ENCODE data around the gene ADGRV1.
"Not testable (repeated sequence)": the region's sequence is repeated elsewhere in the genome, so short reads cannot be mapped to it uniquely, and the experiment has no call there.

Gene ADGRV1

GRCh38 chr5:90602681-90603080 is 44.1 kb downstream of the ADGRV1 start:
- DNase-seq = no peak

GRCh38 chr5:90606539-90606938 is 47.9 kb downstream of the ADGRV1 start:
- no peak for DNase-seq

- DNase-seq = no peak
Measured at GRCh38 chr5:90612919-90613318, 54.3 kb downstream of the ADGRV1 start.

DNA sequence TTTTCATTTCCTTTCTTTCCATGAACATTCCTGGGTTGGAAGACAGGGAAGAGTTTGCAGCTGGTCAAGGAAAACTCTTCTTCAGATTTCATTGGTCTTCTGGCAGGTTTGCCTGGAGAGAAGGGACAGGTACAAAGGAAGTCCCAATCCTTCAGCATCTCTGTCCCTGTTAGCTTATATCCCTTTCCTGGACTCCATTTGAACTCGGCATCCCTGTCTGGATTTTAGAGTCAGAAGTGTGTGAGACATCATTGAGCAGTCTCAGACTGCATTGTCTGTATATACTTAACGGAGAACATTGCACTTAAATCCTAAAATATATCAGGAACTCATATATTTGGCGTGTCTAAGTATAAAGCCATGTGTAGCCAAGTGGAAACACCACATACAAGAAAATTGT is 54.9 kb downstream of the ADGRV1 start:
- DNase-seq = no peak

DNA sequence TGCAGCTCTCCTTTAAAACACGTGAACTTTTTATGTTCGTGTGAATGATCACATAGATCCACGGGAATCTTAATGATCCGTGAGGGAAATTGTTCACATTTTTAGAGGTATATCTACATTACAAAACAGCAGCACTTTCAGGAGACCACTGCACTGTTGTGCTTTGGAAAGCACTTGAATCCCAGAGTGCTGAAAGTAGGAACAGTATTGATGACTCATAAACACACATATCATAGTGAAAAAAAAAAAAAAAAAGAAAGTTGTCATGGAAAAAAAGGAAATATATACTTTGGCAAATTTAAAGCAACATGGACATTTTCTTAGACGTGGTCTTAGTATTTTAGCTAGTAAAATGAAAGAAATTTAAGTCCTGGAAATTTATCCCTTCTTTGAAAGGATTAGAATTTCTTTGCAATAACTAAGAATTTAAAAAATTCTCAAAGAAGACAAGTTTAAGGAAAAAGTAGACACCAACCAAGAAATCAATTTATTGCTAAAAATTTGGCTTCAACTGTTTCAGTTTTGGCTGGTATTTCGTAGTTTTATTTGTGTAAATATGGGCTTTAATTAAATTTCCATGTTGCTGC is 55.4 kb downstream of the ADGRV1 start:
- DNase-seq = no peak

DNA sequence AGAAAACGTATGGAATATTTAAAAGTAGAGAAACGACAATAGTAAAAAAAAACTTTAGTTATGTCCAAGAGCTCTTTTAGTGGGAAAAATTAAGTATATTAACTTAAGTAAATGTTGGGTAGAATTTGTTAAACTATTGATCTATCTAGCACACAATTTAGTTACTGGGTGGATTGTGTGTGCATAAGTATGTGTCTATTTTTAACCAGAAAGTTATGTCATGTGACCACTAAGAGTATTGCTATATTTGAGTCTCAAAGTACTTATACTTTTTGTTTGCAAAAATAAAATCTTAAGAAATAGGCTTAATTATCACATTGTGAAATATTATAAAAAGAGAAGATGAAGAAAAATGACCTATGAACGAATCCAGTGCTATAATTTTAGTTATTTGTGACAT is 56.8 kb downstream of the ADGRV1 start:
- DNase-seq = no peak

GRCh38 chr5:90618071-90618470 is 59.5 kb downstream of the ADGRV1 start:
- DNase-seq = no peak

GRCh38 chr5:90619762-90620161 is 61.2 kb downstream of the ADGRV1 start:
- not testable (repeated sequence) for DNase-seq

GRCh38 chr5:90621848-90622247 is 63.3 kb downstream of the ADGRV1 start:
- DNase-seq = no peak

GRCh38 chr5:90626493-90626892 is 67.9 kb downstream of the ADGRV1 start:
- no peak for DNase-seq

GRCh38 chr5:90628492-90628891 is 69.9 kb downstream of the ADGRV1 start:
- DNase-seq = no peak

- DNase-seq = no peak
Measured at GRCh38 chr5:90632791-90633190, 74.2 kb downstream of the ADGRV1 start.

GRCh38 chr5:90636948-90637347 is 78.4 kb downstream of the ADGRV1 start:
- DNase-seq = no peak

- DNase-seq = no peak
Measured at GRCh38 chr5:90637731-90638130, 79.1 kb downstream of the ADGRV1 start.

GRCh38 chr5:90638878-90639277 is 80.3 kb downstream of the ADGRV1 start:
- DNase-seq = no peak

DNA sequence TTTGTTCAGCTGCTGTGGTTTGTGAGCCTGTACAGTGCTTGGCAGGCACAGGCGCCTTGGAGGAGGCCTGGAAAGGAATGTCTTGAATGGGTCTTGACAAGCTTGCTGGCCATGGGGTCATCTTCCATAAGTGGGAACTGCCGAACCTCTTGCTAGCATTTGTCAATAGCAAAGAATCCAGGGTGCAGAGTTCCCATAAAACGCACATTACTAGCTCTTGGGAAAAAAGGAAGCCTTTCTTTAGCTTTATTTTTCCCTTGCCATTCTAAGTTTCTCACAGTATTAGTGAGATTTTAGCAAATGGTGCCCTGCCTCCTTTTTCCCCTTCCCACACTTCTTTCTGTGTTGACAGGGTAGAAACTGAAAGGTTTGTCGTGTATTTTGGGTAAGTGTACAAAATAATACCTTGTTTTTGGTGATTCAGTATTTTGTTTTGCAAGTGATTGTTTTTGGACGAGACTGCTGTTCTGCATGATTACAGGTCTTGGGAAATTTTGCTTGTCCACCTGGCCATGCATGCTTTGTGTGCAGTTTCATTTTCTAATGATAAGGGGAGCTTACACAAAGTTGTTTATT is 82.0 kb downstream of the ADGRV1 start:
- DNase-seq = peak; percentile 20

- DNase-seq = no peak
Measured at GRCh38 chr5:90641528-90641927, 82.9 kb downstream of the ADGRV1 start.

DNA sequence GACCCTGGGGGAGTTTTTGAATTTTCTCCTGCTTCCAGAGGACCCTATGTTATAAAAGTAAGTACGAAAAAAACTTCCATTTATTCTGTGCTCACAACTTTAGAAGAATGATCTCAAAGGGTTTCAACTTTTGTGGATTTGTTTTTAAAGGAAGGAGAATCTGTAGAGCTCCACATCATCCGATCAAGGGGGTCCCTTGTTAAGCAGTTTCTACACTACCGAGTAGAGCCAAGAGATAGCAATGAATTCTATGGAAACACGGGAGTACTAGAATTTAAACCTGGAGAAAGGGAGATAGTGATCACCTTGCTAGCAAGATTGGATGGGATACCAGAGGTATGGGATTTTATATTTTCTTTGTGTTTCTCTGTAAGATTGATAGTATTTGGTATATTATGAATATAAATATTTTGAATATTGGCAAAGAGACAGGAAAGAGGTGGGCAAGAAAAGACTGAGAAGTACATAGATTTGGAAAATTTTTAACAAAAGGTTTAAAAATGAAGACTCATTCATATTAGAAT is 84.2 kb downstream of the ADGRV1 start:
- DNase-seq = no peak

- DNase-seq = no peak
Measured at GRCh38 chr5:90644132-90644531, 85.5 kb downstream of the ADGRV1 start.

DNA sequence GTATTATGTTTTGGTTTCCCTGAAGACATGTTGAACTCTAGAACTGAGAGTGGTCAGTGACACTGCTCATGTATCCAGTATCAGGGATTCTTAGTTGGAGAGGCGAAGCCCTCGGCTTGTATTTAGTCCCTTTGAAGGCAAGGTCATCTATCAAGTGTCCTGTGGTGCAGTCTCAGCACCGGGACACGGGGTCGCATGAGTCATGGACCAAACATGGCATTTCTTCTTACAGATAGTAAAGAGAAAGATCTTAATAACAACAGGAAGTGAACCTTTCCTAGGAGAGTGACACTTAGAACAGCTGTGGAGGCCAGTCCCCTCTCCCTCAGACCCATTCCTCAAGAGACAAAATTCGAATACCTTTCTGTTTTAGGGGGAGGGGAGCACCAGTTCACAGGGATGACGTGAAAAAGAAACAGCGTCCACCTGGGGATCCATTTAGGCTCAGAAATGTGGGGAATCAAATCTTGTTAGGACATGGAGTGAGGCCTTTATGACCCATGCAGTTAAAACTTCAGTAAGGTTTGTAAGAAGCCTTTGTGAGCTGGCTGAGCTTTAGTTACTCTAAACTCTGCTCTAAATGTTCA is 86.5 kb downstream of the ADGRV1 start:
- no peak for DNase-seq

- no peak for DNase-seq
Measured at GRCh38 chr5:90650767-90651166, 92.2 kb downstream of the ADGRV1 start.

DNA sequence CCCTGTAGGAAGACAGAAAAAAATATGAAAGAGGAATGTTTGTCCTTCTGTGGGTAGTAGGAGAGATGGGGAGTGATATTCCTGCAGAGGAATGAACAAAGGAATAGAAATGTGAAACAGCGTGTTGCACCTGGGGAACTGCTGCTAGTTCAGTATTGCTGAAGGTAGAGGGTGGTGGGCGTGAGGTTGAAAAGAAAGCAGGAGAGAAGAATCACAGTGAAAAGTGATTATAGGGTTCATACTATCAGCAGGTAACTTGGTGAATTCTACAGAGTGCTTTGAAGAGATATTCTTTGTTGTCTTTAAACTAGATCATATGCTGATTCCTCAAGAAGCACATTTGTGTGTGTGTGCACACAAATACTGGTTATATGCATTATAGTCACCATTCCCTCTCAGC is 95.6 kb downstream of the ADGRV1 start:
- no peak for DNase-seq

DNA sequence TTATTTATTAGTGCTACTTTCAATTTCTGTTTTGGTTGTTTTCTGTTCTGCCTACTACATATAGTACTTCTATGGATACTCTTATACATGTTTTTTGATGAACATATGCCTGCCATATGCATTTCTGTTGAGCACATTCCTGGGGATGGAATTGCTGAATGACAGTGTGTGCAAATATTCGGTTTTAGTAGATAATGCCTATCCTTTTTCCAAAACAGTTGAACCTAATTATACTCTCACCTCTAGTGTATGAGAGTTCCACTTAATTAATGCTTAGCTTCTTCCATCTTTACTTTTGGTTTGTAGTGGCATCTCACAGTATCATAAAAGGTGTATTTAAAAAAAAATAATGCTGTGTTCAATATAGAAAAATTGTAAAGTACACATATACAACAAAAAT is 96.8 kb downstream of the ADGRV1 start:
- DNase-seq = no peak

DNA sequence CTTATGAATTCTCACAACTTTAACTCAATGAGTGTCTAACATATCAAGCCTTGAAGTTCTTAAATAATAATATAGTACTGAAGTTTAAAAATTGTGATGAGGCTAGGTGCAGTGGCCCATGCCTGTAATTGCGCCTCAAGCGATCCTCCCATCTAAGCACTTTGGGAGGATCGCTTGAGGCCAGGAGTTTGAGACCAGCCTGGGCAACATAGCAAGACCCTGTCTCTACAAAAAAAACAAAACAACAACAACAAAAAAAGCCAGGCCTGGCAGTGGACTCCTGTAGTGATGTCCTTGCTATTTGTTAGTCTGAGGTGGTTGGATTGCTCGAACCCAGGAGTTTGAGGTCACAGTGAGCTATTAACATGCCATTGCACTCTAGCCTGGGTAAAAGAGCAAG is 98.4 kb downstream of the ADGRV1 start:
- DNase-seq = no peak

- DNase-seq = no peak
Measured at GRCh38 chr5:90657788-90658187, 99.2 kb downstream of the ADGRV1 start.
